Gastroesophageal sphincter (tissue), 4 donors: ENCODE measurements around the gene TTF2. TPM values are rescaled to one million over a fixed set of nuclear protein-coding genes. Genes with fewer than 3 reads are reported as not detected.
"Not testable (repeated sequence)": the region's sequence is repeated elsewhere in the genome, so short reads cannot be mapped to it uniquely, and the experiment has no call there.

Experiments
- ATAC-seq: fragments of 150-250 bp; one replicate; pipeline ENCODE4 v1.9.1; 2016; ENCODE audit warnings: mild to moderate bottlenecking, moderate library complexity
- H3K27ac ChIP-seq, 4 donors: fragments of 200-600 bp; sonication (generic) in 3 of 4; 1 replicate in 3 of 4; 2 replicates in 1 of 4; pipeline ENCODE4 v1.5.1; 2016 to 2019
- H3K27me3 ChIP-seq: fragments of 200-600 bp; sonication (generic); one replicate; pipeline ENCODE4 v1.5.1; 2019
- H3K36me3 ChIP-seq, 2 donors: fragments of 200-600 bp; sonication (generic); one replicate each; pipeline ENCODE4 v1.5.1; 2019; ENCODE audit warnings: control low read depth in 1 of 2
- H3K4me1 ChIP-seq, 3 donors: fragments of 200-600 bp; sonication (generic); 1 replicate in 2 of 3; 2 replicates in 1 of 3; pipeline ENCODE4 v1.5.1; 2016 to 2019; ENCODE audit warnings: control low read depth in 2 of 3
- H3K4me3 ChIP-seq, 2 donors: fragments of 200-600 bp; sonication (generic); one replicate each; pipeline ENCODE4 v1.5.1; 2019; ENCODE audit warnings: mild to moderate bottlenecking in 1 of 2, moderate library complexity in 1 of 2
- H3K9me3 ChIP-seq, 3 donors: fragments of 200-600 bp; sonication (generic); one replicate each; pipeline ENCODE4 v1.5.1; 2017 to 2019; ENCODE audit warnings: control low read depth in 2 of 3
- EP300 ChIP-seq: sonication (generic); formaldehyde crosslinking; IDR thresholded peaks from one replicate; pipeline ENCODE4 v1.6.1; 2017; ENCODE audit warnings: antibody characterized with exemption, mild to moderate bottlenecking
- POLR2A ChIP-seq, 2 donors: fragments of 450-650 bp; IDR thresholded peaks; one replicate each; pipeline ENCODE4 v1.6.1; 2017; ENCODE audit warnings: antibody characterized with exemption in 2 of 2, mild to moderate bottlenecking in 2 of 2, moderate library complexity in 1 of 2
- POLR2AphosphoS5 ChIP-seq: sonication (generic); formaldehyde crosslinking; IDR thresholded peaks from one replicate; pipeline ENCODE4 v1.6.1; 2017; ENCODE audit warnings: antibody characterized with exemption
- WGBS, 2 donors: methylation state at CpG; one replicate each; pipeline ENCODE4 v1.1.5; 2018; ENCODE audit warnings: low coverage in 1 of 2; 5-methylcytosine and 5-hydroxymethylcytosine counted together
- total RNA-seq, 4 donors: library from RNA; depleted of rRNA; stranded (reverse); fragments of >200 nt; gene quantifications; one replicate each; pipeline ENCODE4 v1.1.0, GENCODE V29; 2016
- TF ChIP-seq, protein P1 (sequence below), 4 experiments: fragments of 200-600 bp in 2 of 4; fragments of 450-650 bp in 2 of 4; sonication (generic) in 1 of 4; IDR thresholded peaks; one replicate each; pipeline ENCODE4 v1.5.1; 2017 to 2019; ENCODE audit warnings: antibody characterized with exemption in 4 of 4, mild to moderate bottlenecking in 2 of 4, moderate library complexity in 2 of 4

The TTF2 gene
- total RNA-seq, 4 donors from 2014 or later: 5.6 to 21.1 (median 13.5) TPM

DNA sequence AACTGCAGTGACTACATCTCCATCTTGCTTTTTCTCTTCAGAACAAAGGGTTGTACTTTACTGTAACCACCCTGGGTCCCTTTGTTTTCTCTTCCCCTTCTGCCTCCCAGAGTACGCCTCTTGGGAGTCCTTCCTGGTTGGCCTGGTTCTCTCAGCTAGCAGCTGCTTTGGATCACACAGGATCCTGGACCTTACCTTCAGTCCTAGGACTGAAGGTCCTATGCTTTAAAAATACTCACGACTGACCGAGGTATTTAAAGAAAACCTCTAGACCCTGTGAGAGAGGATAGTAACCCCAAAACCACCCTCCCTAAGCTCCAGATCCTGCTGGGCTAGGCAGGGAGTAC, 56.6 kb downstream of the TTF2 start:
- Histone ChIP-seq H3K27me3 (no peaks in the 10 kb centered on the region), H3K4me3 (no peak overlapping the region), H3K36me3 (peaks cover 0 to 50% of the 10 kb centered on the region in 2 donors), H3K9me3 (no peaks in the 10 kb centered on the region), H3K27ac (no peak overlapping the region), H3K4me1 (peaks cover 0 to 13% (median 4%) of the 10 kb centered on the region in 3 donors)
- WGBS, 2 donors: 86% methylated on average over 1 of the region's 3 CpGs; no CpG with 5 or more reads in 1 of the 2 donors
- TF ChIP-seq POLR2A (IDR thresholded peaks at IDR 0.05): no peak
- TF ChIP-seq POLR2AphosphoS5: no peak
- TF ChIP-seq, protein P1, sequence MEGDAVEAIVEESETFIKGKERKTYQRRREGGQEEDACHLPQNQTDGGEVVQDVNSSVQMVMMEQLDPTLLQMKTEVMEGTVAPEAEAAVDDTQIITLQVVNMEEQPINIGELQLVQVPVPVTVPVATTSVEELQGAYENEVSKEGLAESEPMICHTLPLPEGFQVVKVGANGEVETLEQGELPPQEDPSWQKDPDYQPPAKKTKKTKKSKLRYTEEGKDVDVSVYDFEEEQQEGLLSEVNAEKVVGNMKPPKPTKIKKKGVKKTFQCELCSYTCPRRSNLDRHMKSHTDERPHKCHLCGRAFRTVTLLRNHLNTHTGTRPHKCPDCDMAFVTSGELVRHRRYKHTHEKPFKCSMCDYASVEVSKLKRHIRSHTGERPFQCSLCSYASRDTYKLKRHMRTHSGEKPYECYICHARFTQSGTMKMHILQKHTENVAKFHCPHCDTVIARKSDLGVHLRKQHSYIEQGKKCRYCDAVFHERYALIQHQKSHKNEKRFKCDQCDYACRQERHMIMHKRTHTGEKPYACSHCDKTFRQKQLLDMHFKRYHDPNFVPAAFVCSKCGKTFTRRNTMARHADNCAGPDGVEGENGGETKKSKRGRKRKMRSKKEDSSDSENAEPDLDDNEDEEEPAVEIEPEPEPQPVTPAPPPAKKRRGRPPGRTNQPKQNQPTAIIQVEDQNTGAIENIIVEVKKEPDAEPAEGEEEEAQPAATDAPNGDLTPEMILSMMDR (IDR thresholded peaks at IDR 0.05): no peak
- TF ChIP-seq EP300: no peak
- ATAC-seq: no peak

DNA sequence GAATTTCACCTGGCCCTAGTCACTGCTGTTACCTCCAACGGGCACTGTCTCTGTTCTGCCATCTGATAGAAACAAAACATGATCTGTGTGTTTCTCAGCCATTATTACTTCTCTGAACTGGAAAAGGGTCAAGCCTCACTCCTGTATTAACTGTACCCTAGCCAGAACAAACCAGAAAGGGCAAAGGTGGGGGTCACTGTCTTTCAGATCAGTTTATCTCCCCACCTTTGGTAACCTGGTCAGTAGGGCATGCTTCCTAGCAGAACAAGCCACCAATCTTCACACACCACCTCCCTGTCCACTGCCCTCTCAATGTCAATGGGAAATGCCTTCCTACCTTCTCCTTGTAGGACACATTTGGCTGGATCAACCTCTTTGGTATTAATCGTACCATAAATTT, 57.6 kb downstream of the TTF2 start:
- Histone ChIP-seq H3K27me3 (no peaks in the 10 kb centered on the region), H3K27ac (no peak overlapping the region), H3K4me1 (peaks cover 0 to 19% (median 4%) of the 10 kb centered on the region in 3 donors), H3K36me3 (peaks cover 0 to 41% of the 10 kb centered on the region in 2 donors), H3K4me3 (no peak overlapping the region), H3K9me3 (no peaks in the 10 kb centered on the region)
- 85 to 100% methylated on average over 1 to 2 of the region's 2 CpGs for WGBS, 2 donors
- no peak for ATAC-seq
- TF ChIP-seq EP300: no peak
- no peak for TF ChIP-seq POLR2A (IDR thresholded peaks at IDR 0.05)
- no peak for TF ChIP-seq POLR2AphosphoS5
- TF ChIP-seq, protein P1 (IDR thresholded peaks at IDR 0.05): no peak

DNA sequence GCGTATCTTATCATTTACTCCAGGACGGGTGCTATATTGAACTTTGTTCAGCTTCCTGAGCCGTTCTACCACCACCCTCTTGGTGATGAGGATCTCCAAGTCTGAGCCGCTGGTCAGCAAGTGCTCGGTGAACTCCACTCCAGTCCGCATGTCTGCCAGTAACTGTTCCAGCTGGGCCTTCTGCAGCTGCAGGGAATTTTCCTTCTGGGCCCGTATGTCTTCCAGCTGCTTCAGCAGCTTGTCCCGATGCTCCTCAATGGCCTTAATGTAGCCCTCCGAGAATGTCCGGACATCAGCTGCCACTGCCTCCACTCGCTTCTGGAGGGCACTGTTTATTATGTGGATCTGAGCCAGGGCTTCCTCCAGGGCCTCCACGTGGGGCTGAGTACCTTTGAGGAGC, 58.0 kb downstream of the TTF2 start:
- TF ChIP-seq, protein P1 (IDR thresholded peaks at IDR 0.05): no peak
- TF ChIP-seq POLR2A (IDR thresholded peaks at IDR 0.05): no peak
- no peak for TF ChIP-seq EP300
- peaks cover 0 to 36% of the 10 kb centered on the region in 2 donors for H3K36me3 ChIP-seq
- ATAC-seq: no peak
- no peak overlapping the region for H3K27ac ChIP-seq
- H3K4me3 ChIP-seq: no peak overlapping the region
- H3K27me3 ChIP-seq: no peaks in the 10 kb centered on the region
- H3K9me3 ChIP-seq: no peaks in the 10 kb centered on the region
- peaks cover 0 to 19% (median 4%) of the 10 kb centered on the region in 3 donors for H3K4me1 ChIP-seq
- 83 to 84% methylated on average over 2 to 8 of the region's 12 CpGs for WGBS, 2 donors

DNA sequence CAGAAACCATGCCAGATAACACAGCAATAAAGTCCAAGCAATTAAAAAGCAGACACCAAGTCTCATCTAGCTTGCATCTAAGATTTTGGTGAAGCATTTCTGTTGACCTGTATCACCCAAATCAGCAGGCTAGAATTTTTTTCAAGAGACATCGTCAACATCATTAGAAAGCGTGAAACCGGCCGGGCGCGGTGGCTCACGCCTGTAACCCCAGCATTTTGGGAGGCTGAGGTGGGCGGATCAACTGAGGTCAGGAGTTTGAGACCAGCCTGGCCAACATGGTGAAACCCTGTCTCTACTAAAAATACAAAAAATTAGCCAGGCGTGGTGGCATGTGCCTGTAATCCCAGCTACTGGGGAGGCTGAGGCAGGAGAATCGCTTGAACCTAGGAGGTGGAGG, 59.0 kb downstream of the TTF2 start:
- Histone ChIP-seq H3K36me3 (peaks cover 0 to 26% of the 10 kb centered on the region in 2 donors), H3K4me1 (peaks cover 0 to 19% (median 4%) of the 10 kb centered on the region in 3 donors)
- not testable (repeated sequence) for H3K27ac ChIP-seq, H3K9me3 ChIP-seq, H3K4me3 ChIP-seq, ATAC-seq, H3K27me3 ChIP-seq
- WGBS, 2 donors: 94 to 99% methylated on average over 9 of the region's 10 CpGs

DNA sequence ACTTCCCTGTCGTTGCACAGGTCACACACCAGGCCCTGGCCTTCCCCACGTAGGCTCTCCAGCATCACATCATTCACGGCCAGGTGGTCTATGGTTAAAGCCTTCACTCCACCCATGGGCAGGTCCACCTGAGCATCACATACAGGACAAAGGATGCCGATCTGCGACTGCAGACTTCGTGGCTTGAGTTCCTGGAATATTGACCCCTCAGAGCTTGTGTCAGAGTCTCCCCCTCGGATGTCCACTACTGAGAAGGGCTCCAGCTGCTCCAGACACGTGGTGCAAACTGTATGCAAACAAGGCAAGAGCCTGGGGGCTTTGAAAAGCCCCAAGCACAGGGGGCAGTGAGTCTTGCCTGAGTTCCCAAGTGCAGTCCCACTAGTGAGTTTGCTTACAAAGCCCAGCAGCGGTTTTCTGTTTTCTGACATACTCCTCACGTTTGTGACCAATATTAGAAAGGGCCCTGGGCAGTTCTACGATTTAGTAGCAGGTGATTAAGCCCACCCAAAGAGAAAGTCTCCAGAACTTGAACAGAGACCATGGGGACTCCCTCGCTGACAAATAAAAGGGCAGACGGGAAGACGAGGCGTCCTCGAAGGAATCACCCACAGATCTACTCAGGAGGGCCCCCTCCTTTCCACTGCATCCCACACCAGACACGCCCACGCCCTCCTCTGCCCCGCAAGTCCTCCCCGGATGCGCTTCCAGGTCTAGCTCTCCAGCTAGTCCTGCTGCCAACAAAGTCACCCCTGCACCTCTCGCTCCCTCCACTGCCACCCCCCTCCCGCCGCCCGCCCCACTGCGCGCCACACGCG, 60.9 kb downstream of the TTF2 start:
- WGBS, 2 donors: 0 to 23% methylated on average over 4 to 6 of the region's 29 CpGs
- Histone ChIP-seq H3K4me3 (peak overlapping the region; percentile 74 to 75), H3K9me3 (no peaks in the 10 kb centered on the region), H3K4me1 (peaks cover 0 to 19% (median 4%) of the 10 kb centered on the region in 3 donors), H3K36me3 (peaks cover 0 to 12% of the 10 kb centered on the region in 2 donors), H3K27ac (peak overlapping the region; percentile 48 to 91 (median 90)), H3K27me3 (no peaks in the 10 kb centered on the region)
- no peak for TF ChIP-seq POLR2AphosphoS5
- no peak for TF ChIP-seq POLR2A (IDR thresholded peaks at IDR 0.05)
- TF ChIP-seq, protein P1 (IDR thresholded peaks at IDR 0.05): no peak
- no peak for TF ChIP-seq EP300
- ATAC-seq: peak; percentile 44
